Astrocyte of the cerebellum (primary cell): ENCODE results near the gene NIM1K.
"Not testable (repeated sequence)": the region's sequence is repeated elsewhere in the genome, so short reads cannot be mapped to it uniquely, and the experiment has no call there.

Experiments used
- DNase-seq: peaks from one replicate; pipeline ENCODE4 v3.0.0-alpha.2; 2011; ENCODE audit warnings: low read depth
- H3K4me3 ChIP-seq: 2 replicates; pipeline ENCODE4 v1.5.1; 2011; ENCODE audit warnings: mild to moderate bottlenecking, low read depth, low read length, moderate library complexity
- in situ Hi-C: cut with HindIII; loops from 2 replicates; pipeline ENCODE4 v1.10.0; 2017; ENCODE audit warnings: low sequenced_read_pairs
- TF ChIP-seq, protein P1 (sequence below): IDR thresholded peaks from 2 replicates; pipeline ENCODE4 v1.5.1; 2012; ENCODE audit warnings: low read length, low read depth, moderate library complexity, mild to moderate bottlenecking; ENCODE audit errors: missing control alignments

Gene NIM1K

GRCh38 chr5:43305948-43306565 is 114.0 kb downstream of the NIM1K start:
- DNase-seq = peak; percentile 54
- H3K4me3 ChIP-seq = no peak overlapping the region
- TF ChIP-seq, protein P1, sequence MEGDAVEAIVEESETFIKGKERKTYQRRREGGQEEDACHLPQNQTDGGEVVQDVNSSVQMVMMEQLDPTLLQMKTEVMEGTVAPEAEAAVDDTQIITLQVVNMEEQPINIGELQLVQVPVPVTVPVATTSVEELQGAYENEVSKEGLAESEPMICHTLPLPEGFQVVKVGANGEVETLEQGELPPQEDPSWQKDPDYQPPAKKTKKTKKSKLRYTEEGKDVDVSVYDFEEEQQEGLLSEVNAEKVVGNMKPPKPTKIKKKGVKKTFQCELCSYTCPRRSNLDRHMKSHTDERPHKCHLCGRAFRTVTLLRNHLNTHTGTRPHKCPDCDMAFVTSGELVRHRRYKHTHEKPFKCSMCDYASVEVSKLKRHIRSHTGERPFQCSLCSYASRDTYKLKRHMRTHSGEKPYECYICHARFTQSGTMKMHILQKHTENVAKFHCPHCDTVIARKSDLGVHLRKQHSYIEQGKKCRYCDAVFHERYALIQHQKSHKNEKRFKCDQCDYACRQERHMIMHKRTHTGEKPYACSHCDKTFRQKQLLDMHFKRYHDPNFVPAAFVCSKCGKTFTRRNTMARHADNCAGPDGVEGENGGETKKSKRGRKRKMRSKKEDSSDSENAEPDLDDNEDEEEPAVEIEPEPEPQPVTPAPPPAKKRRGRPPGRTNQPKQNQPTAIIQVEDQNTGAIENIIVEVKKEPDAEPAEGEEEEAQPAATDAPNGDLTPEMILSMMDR = peak; percentile 56
- in situ Hi-C loops = no loop called here

DNA sequence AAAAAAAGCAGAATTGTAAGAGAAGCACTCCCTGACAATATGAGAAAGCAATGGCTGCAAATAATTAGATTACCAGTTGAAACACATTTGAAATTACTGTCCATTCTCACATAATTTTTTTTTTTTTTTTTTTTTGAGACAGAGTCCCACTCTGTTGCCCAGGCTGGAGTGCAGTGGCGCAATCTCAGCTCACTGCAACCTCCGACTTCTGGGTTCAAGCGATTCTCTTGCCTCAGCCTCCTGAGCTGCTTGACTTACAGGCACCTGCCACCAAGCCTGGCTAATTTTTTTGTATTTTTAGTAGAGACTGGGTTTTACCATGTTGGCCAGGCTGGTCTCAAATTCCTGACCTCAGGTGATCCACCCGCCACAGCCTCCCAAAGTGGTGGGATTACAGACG is 114.9 kb downstream of the NIM1K start:
- DNase-seq, in situ Hi-C loops, H3K4me3 ChIP-seq: not testable (repeated sequence)

DNA sequence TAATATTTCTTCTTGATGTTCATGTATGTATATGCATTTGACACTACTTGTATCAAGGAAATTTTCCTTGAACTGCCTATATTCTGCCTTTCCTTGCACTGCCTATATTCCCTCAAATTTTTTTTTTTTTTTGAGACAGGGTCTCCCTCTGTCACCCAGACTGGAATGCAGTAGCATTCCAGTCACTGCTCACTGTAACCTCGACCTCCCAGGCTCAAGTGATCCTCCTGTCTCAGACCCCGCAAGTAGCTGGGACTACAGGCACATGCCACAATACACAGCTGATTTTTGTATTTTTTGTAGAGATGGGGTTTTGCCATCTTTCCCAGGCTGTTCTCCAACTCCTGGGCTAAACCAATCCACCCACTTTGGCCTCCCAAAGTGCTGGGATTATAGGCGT is 117.1 kb downstream of the NIM1K start:
- no peak overlapping the region for H3K4me3 ChIP-seq
- DNase-seq = no peak
- TF ChIP-seq, protein P1 = no peak
- in situ Hi-C loops = no loop called here

DNA sequence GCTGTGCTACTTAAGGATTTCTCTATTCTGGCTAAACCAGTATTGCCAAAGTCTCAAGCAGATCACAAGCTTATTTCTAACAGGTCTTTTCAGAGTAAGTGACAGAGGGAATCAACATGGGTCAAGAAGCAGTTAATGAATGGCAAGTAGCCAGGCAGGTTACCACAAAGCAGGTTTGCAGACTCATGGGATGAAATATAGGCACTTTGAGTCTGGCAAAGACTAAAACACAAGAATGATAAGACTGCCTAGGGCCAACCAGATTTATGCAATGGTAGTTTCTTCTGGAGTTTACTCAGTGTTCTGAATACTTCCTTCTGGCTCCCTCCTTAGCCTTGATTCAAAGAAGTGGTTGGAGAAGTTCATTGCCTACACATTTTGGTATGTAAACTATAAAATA is 117.6 kb downstream of the NIM1K start:
- DNase-seq = no peak
- no peak overlapping the region for H3K4me3 ChIP-seq
- TF ChIP-seq, protein P1 = no peak
- in situ Hi-C loops = no loop called here

DNA sequence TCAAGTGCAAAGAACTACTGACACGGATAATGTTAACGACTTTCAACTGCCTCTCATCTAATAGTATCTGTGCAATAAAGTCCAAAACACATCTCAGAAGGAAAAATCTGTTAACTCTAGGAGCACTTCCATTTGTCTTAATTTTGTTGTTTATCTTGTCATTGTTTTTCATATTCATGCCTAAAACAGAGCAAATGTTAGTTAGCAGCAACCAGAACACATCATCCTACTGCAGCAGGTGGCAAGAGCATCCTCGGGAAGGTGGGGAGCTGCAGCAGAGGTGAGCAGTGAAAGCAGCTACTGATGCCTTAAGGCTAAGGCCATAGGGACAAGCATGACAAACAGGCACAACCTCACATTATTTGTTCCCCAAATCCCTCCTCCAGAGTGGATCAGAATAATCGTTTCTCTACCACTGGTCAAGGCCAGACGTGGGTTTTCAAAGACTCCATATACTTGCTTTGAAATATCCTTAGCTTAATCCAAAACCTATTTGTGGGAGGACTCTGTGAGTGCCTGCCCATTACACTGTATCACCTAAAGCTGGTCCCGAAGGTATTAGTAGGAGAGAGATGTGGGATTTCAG is 120.1 kb downstream of the NIM1K start:
- TF ChIP-seq, protein P1 = no peak
- peak overlapping the region; percentile 97 for H3K4me3 ChIP-seq
- no peak for DNase-seq
- in situ Hi-C loops = no loop called here

GRCh38 chr5:43312699-43313034 is 120.6 kb downstream of the NIM1K start:
- no peak for DNase-seq
- H3K4me3 ChIP-seq = peak overlapping the region; percentile 97
- TF ChIP-seq, protein P1 = no peak
- in situ Hi-C loops = no loop called here

DNA sequence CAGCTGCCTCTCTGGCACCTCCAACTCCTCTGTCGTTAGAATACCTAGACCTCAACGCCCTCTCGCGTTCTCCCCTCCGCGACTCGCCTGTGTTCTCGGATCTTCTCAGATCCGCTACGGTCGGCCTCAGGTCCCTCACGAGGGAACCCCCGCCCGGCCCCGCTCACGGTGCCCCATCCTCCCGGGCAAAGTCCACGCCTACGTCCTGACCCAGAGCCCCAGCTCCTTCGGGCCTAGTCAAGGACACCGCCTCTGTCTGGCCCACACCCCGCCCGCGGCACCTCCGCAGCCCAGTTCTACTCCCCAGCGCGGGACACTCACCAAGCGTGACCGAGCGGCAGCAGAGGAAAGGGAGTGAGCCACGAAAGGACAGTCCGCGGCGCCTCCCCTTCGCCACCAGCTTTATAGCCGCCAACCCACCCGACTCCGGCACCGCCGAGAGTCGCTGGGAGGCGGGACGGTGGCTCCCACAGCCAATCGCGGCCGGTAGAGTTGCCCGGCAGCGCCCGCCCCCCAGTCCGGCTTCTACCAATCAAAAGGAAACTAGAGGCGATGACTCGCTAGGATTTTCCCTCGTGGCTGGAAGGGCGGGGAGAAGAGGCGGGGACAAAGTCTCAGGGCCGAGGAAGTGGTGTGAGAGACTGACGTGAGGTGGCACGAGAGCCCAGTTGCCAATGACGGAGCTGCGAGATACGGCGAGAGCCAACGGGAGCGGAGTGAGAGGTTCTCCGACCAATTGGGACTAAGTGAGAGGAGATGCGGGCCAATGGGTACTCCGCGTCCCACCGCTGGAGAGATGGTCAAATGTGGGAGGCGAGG is 121.2 kb downstream of the NIM1K start, which contains the start of gene HMGCS1:
Gene HMGCS1 (minus strand): TSS at position 378 of the 819 bp plus-strand sequence. CDS start 14,447 bp downstream, outside the sequence.
- TF ChIP-seq, protein P1 = peak; percentile 9
- in situ Hi-C loops = no loop called here
- peak; percentile 99 for DNase-seq
- H3K4me3 ChIP-seq = peak within 1 kb of the TSS; percentile 97
